Measurements from ENCODE around the gene SERPINA10.

DNA sequence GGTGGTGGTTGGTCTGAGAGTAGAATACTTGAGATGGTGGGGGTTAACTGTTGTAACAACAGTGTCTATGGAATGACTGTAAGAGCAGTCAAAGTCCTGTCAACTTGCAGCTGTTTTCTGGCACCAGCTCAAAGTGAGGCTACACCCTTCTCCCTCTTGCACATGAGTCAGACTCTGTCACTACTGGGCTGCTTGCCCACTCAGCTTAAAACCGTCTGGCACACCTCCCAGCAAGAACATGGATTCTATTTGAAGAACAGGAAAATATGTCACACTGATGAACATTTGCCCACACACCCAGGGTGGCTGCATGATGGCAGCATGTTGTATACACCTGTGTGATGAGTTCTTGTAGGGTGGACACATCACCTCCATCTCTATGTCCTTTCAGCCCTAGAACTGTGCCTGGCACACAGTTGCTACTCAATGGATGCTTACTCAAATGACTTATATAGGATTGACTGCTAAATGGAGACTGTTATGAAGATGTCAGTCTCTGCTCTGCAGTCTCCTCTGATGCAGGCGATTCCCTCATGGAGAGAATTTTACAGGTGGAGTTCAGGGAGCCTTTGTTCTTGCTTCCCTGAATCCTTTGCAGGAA lies 49.4 kb upstream of the SERPINA10 start:
- no peak for TF ChIP-seq CTCF (IDR thresholded peaks at IDR 0.05; ENCODE audit: borderline replicate concordance, extremely low read depth, low read length, poor library complexity, severe bottlenecking)
- no peak for TF ChIP-seq EZH2 (IDR thresholded peaks at IDR 0.05; ENCODE audit: borderline replicate concordance, low read depth, low read length, severe bottlenecking)

All from DND-41 (cell line).